ENCODE data around the gene RAVER2.

RAVER2 gene

GRCh38 chr1:64748222-64748621 lies 3.3 kb downstream of the RAVER2 start:
- DNase-seq (ENCODE audit: low read depth) = no peak
- TF ChIP-seq CTCF (IDR thresholded peaks at IDR 0.05; ENCODE audit: low read depth, low read length, missing control alignments) = no peak
- H3K4me3 ChIP-seq (ENCODE audit: low read depth, low read length) = no peak overlapping the region

GRCh38 chr1:64748706-64749105 lies 3.8 kb downstream of the RAVER2 start:
- H3K4me3 ChIP-seq (ENCODE audit: low read depth, low read length) = no peak overlapping the region
- no peak for DNase-seq (ENCODE audit: low read depth)
- TF ChIP-seq CTCF (IDR thresholded peaks at IDR 0.05; ENCODE audit: low read depth, low read length, missing control alignments) = no peak

DNA sequence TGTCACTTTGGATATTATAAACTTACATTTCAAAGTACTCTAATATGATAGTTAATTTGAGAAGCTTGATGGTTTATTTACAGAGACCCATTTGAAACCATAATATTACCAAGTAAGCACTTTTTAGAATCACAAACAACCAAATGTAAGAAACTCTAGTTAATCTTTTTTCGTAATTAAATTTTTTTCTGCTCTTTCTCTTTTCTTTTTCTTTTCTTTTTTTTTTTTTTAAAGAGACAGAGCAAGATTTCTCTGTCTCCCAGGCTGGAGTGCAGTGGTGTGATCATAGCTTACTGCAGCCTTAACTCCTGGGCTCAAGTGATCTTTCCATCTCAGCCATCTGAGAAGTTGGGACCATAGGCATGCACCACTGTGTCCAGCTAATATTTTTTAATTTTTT lies 5.2 kb downstream of the RAVER2 start:
- no peak overlapping the region for H3K4me3 ChIP-seq (ENCODE audit: low read depth, low read length)
- TF ChIP-seq CTCF (IDR thresholded peaks at IDR 0.05; ENCODE audit: low read depth, low read length, missing control alignments) = no peak
- DNase-seq (ENCODE audit: low read depth) = no peak

- DNase-seq (ENCODE audit: low read depth) = no peak
- no peak for TF ChIP-seq CTCF (IDR thresholded peaks at IDR 0.05; ENCODE audit: low read depth, low read length, missing control alignments)
- no peak overlapping the region for H3K4me3 ChIP-seq (ENCODE audit: low read depth, low read length)
Observed at GRCh38 chr1:64750875-64751274, 6.0 kb downstream of the RAVER2 start.

DNA sequence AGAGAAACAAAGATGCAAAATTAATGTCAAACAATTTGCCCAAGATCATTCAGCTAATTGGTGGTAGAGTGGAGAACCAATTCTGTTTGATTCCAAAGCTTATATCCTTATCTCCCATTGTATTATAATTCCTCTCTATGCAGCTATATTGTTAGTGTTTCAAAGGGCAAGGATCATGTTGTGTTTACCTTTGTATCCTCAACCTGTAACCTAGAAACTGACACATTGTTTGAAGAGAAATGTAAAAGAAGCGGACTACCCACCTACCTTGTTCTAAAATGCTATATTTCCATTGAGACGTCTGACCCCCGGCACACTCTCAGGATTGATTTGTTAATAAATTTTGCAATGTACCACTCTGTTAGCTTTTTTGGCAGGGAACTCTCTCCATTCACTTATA lies 9.3 kb downstream of the RAVER2 start:
- no peak overlapping the region for H3K4me3 ChIP-seq (ENCODE audit: low read depth, low read length)
- TF ChIP-seq CTCF (IDR thresholded peaks at IDR 0.05; ENCODE audit: low read depth, low read length, missing control alignments) = no peak
- no peak for DNase-seq (ENCODE audit: low read depth)

GRCh38 chr1:64755361-64755760 lies 10.5 kb downstream of the RAVER2 start:
- DNase-seq (ENCODE audit: low read depth) = no peak
- no peak for TF ChIP-seq CTCF (IDR thresholded peaks at IDR 0.05; ENCODE audit: low read depth, low read length, missing control alignments)

GRCh38 chr1:64756770-64757169 lies 11.9 kb downstream of the RAVER2 start:
- no peak for TF ChIP-seq CTCF (IDR thresholded peaks at IDR 0.05; ENCODE audit: low read depth, low read length, missing control alignments)
- H3K4me3 ChIP-seq (ENCODE audit: low read depth, low read length) = no peak overlapping the region
- no peak for DNase-seq (ENCODE audit: low read depth)

More at GRCh38 chr1:64755361-64755760, 10.5 kb downstream of the RAVER2 start:
- no peak overlapping the region for H3K4me3 ChIP-seq (ENCODE audit: low read depth, low read length)

Measured in GM12864 (cell line).